Measurements from ENCODE around the gene CST1. TPM values are rescaled to one million over a fixed set of nuclear protein-coding genes. Genes with fewer than 3 reads are reported as not detected.

Gene CST1
- total RNA-seq, 1 experiment from 2014 or later = 1.7 TPM

DNA sequence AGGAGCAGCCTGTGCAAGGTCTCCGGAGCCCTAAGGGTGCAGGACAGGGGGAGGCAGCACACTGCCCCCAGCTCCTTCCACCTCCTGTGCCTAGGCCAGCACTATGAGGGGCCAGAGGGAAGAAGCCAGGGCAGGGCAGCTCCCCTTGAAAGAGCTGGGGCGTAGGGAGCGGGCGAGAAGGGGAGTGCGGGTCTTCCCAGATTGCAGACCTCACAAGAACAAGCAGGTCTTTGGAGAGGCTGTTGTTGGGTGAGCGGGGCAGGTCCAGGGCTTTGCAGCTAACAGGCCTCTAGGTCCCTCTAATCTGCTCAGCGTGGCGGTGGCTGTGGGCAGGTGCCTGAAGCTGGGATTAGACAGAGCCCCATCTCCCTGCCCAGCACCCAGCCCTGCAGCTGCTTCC, 22.4 kb upstream of the CST1 start:
- H3K79me2 ChIP-seq (ENCODE audit: insufficient read depth, low read length) = no peaks in the 10 kb centered on the region
- H2BK5ac ChIP-seq (ENCODE audit: insufficient read length, low read length) = no peak overlapping the region
- H3K79me1 ChIP-seq (ENCODE audit: insufficient read depth, low read depth, low read length, poor library complexity, severe bottlenecking) = no peaks in the 10 kb centered on the region
- no peak overlapping the region for H4K91ac ChIP-seq (ENCODE audit: insufficient read length, low read depth, low read length)
- H3K27me3 ChIP-seq (ENCODE audit: insufficient read depth, low read length) = peaks cover 3% of the 10 kb centered on the region
- no peak overlapping the region for H3K23ac ChIP-seq (ENCODE audit: insufficient read length, low read depth, low read length)
- H3K4me1 Mint-ChIP-seq = peaks cover 8 to 12% of the 10 kb centered on the region in 2 experiments
- no peak overlapping the region for H2BK120ac ChIP-seq (ENCODE audit: low read depth, low read length, poor library complexity, severe bottlenecking)
- no peak overlapping the region for H2BK20ac ChIP-seq (ENCODE audit: low read depth, low read length, poor library complexity, severe bottlenecking)
- H3K18ac ChIP-seq (ENCODE audit: insufficient read length, low read depth, low read length) = no peak overlapping the region
- H4K8ac ChIP-seq (replicated peaks; ENCODE audit: insufficient read length, low read depth, low read length) = no peak overlapping the region
- no peak overlapping the region for H4K5ac ChIP-seq (ENCODE audit: insufficient read length, low read depth, low read length)
- H3K14ac ChIP-seq (ENCODE audit: insufficient read depth, low read length) = no peak overlapping the region
- no peak overlapping the region for H2AFZ ChIP-seq (ENCODE audit: low read length)
- WGBS (ENCODE audit: extremely low coverage, insufficient read length, low lambda C conversion rate) = no CpG with 5 or more reads among the region's 8 CpGs
- DNase-seq = no peak
- H3K9me3 Mint-ChIP-seq = no peaks in the 10 kb centered on the region
- no peak overlapping the region for H3K56ac ChIP-seq (ENCODE audit: insufficient read length, low read depth, low read length)
- H3K4me3 Mint-ChIP-seq = no peak overlapping the region
- TF ChIP-seq, protein P1, sequence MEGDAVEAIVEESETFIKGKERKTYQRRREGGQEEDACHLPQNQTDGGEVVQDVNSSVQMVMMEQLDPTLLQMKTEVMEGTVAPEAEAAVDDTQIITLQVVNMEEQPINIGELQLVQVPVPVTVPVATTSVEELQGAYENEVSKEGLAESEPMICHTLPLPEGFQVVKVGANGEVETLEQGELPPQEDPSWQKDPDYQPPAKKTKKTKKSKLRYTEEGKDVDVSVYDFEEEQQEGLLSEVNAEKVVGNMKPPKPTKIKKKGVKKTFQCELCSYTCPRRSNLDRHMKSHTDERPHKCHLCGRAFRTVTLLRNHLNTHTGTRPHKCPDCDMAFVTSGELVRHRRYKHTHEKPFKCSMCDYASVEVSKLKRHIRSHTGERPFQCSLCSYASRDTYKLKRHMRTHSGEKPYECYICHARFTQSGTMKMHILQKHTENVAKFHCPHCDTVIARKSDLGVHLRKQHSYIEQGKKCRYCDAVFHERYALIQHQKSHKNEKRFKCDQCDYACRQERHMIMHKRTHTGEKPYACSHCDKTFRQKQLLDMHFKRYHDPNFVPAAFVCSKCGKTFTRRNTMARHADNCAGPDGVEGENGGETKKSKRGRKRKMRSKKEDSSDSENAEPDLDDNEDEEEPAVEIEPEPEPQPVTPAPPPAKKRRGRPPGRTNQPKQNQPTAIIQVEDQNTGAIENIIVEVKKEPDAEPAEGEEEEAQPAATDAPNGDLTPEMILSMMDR (conservative IDR thresholded peaks at IDR 0.05) = no peak
- no peak overlapping the region for H3K9ac ChIP-seq (ENCODE audit: extremely low read depth, insufficient read length, low read length)
- no peak overlapping the region for H3K4me2 ChIP-seq (ENCODE audit: insufficient read depth, insufficient read length, low read length)
- H2BK15ac ChIP-seq (ENCODE audit: low read depth, low read length) = no peak overlapping the region
- H3K9me3 ChIP-seq (ENCODE audit: control insufficient read depth, low read depth, low read length) = no peaks in the 10 kb centered on the region
- no peaks in the 10 kb centered on the region; the same call in 1 of the 2 replicates for H3K4me1 ChIP-seq (ENCODE audit: insufficient read depth, low read length)
- H3K36me3 Mint-ChIP-seq (ENCODE audit: insufficient read depth in 1 of 3, low read depth in 3 of 3) = no peaks in the 10 kb centered on the region
- no peak overlapping the region for H2AK5ac ChIP-seq (ENCODE audit: insufficient read length, low read length)
- no peak overlapping the region for H3K4ac ChIP-seq (ENCODE audit: low read depth, low read length)
- no peaks in the 10 kb centered on the region for H4K20me1 ChIP-seq (ENCODE audit: control insufficient read depth, insufficient read depth, insufficient read length)
- peaks cover 71% of the 10 kb centered on the region for H3K27me3 Mint-ChIP-seq (ENCODE audit: low read depth)
- no peak overlapping the region for H3K27ac Mint-ChIP-seq
- H3K27ac ChIP-seq (ENCODE audit: insufficient read length, low read depth, low read length) = no peak overlapping the region
- H2BK12ac ChIP-seq (ENCODE audit: insufficient read length, low read depth, low read length) = no peak overlapping the region
- H3K23me2 ChIP-seq (ENCODE audit: insufficient read length, low read depth, low read length, poor library complexity, severe bottlenecking) = no peaks in the 10 kb centered on the region
- no peak overlapping the region for H3T11ph ChIP-seq (ENCODE audit: low read length)
